DND-41 (cell line): ENCODE measurements around the gene ATAD2B.

Source experiments
- ATAC-seq: fragments of 200-7000 bp; cut with Tn5 transposase; 3 replicates; pipeline ENCODE4 v1.9.1; 2021; ENCODE audit warnings: low read depth; ENCODE audit not compliant: insufficient read depth
- DNase-seq: peaks from one replicate; pipeline ENCODE4 v3.0.0-alpha.2; 2020
- H2AFZ ChIP-seq: 2 replicates; pipeline ENCODE4 v1.6.0; 2012; ENCODE audit warnings: low read depth, low read length
- H3K27ac ChIP-seq: 2 replicates; pipeline ENCODE4 v1.5.1; 2012; ENCODE audit warnings: low read length, inconsistent platforms
- H3K27me3 ChIP-seq: fragments of 200-600 bp; sonication (generic); 2 replicates; pipeline ENCODE4 v1.6.0; 2012; ENCODE audit warnings: low read length, mild to moderate bottlenecking, inconsistent platforms; ENCODE audit not compliant: insufficient read depth, poor library complexity
- H3K36me3 ChIP-seq: 2 replicates; pipeline ENCODE4 v1.5.1; 2012; ENCODE audit warnings: low read length, inconsistent platforms; ENCODE audit not compliant: insufficient read depth
- H3K4me1 ChIP-seq: 2 replicates; pipeline ENCODE4 v1.5.1; 2012; ENCODE audit warnings: mild to moderate bottlenecking, low read length; ENCODE audit not compliant: insufficient read depth
- H3K4me2 ChIP-seq: 2 replicates; pipeline ENCODE4 v1.6.0; 2012; ENCODE audit warnings: mild to moderate bottlenecking, moderate library complexity, low read length, inconsistent platforms; ENCODE audit not compliant: insufficient read depth
- H3K4me3 ChIP-seq, 2 experiments: fragments of 200-600 bp in 1 of 2; shearing (Covaris generic) in 1 of 2; 2 replicates each; pipeline ENCODE4 v1.5.1; 2012 to 2016; ENCODE audit warnings: inconsistent platforms in 2 of 2, low read length in 2 of 2, mild to moderate bottlenecking in 2 of 2, low read depth in 1 of 2, moderate library complexity in 1 of 2
- H3K79me2 ChIP-seq: 2 replicates; pipeline ENCODE4 v1.6.0; 2012; ENCODE audit warnings: low read length, inconsistent platforms; ENCODE audit not compliant: insufficient read depth
- H3K9ac ChIP-seq: 2 replicates; pipeline ENCODE4 v1.6.0; 2012; ENCODE audit warnings: low read depth, mild to moderate bottlenecking, inconsistent platforms, low read length, moderate library complexity
- H3K9me3 ChIP-seq: 2 replicates; pipeline ENCODE4 v1.5.1; 2012; ENCODE audit warnings: low read length, moderate library complexity, mild to moderate bottlenecking, inconsistent platforms; ENCODE audit not compliant: insufficient read depth, severe bottlenecking
- H4K20me1 ChIP-seq: 2 replicates; pipeline ENCODE4 v1.6.0; 2012; ENCODE audit warnings: low read length; ENCODE audit not compliant: insufficient read depth
- EZH2 ChIP-seq: IDR thresholded peaks from 3 replicates; pipeline ENCODE4 v1.6.1; 2012; ENCODE audit warnings: borderline replicate concordance, low read depth, mild to moderate bottlenecking, moderate library complexity, low read length, inconsistent platforms; ENCODE audit not compliant: severe bottlenecking
- TF ChIP-seq, protein P1 (sequence below): IDR thresholded peaks from 2 replicates; pipeline ENCODE4 v1.5.1; 2012; ENCODE audit warnings: borderline replicate concordance, low read length, moderate library complexity, mild to moderate bottlenecking; ENCODE audit not compliant: poor library complexity, severe bottlenecking; ENCODE audit errors: extremely low read depth

Gene ATAD2B

GRCh38 chr2:23861952-23862351 lies 65.0 kb downstream of the ATAD2B start:
- H3K27ac ChIP-seq = no peak overlapping the region
- H3K4me2 ChIP-seq = no peak overlapping the region

DNA sequence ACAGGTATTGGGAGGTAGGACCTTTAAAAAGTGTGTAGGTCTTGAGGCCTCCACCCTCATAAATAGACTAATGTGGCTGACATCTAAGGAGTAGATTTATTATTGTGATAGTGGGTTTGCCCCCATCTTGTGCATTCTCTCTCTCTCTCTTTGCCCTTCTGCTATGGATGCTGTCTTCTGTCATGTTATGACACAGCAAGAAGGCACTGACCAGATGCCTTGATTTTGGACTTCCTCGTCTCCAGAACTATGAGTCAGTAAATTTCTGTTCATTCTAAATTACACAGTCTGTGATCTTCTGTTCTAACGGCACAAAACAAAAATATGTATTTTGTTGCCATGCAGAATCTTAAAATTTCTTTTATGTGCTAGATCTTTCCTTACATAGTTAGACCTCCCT lies 66.9 kb downstream of the ATAD2B start:
- no peaks in the 10 kb centered on the region for H4K20me1 ChIP-seq
- H3K4me3 ChIP-seq = no peak overlapping the region
- H3K4me2 ChIP-seq = no peak overlapping the region
- ATAC-seq = no peak
- no peaks in the 10 kb centered on the region for H3K79me2 ChIP-seq
- no peaks in the 10 kb centered on the region for H3K9me3 ChIP-seq
- H2AFZ ChIP-seq = no peak overlapping the region
- H3K4me1 ChIP-seq = no peaks in the 10 kb centered on the region
- no peak overlapping the region for H3K27ac ChIP-seq
- TF ChIP-seq, protein P1, sequence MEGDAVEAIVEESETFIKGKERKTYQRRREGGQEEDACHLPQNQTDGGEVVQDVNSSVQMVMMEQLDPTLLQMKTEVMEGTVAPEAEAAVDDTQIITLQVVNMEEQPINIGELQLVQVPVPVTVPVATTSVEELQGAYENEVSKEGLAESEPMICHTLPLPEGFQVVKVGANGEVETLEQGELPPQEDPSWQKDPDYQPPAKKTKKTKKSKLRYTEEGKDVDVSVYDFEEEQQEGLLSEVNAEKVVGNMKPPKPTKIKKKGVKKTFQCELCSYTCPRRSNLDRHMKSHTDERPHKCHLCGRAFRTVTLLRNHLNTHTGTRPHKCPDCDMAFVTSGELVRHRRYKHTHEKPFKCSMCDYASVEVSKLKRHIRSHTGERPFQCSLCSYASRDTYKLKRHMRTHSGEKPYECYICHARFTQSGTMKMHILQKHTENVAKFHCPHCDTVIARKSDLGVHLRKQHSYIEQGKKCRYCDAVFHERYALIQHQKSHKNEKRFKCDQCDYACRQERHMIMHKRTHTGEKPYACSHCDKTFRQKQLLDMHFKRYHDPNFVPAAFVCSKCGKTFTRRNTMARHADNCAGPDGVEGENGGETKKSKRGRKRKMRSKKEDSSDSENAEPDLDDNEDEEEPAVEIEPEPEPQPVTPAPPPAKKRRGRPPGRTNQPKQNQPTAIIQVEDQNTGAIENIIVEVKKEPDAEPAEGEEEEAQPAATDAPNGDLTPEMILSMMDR = no peak
- no peak for TF ChIP-seq EZH2
- H3K9ac ChIP-seq = no peak overlapping the region
- peaks cover 44% of the 10 kb centered on the region for H3K36me3 ChIP-seq
- DNase-seq = no peak
- no peaks in the 10 kb centered on the region for H3K27me3 ChIP-seq

More at GRCh38 chr2:23861952-23862351, 65.0 kb downstream of the ATAD2B start:
- Histone ChIP-seq H3K9ac (no peak overlapping the region), H3K36me3 (peaks cover 39% of the 10 kb centered on the region; the same call in 1 of the 2 replicates), H2AFZ (no peak overlapping the region), H3K9me3 (no peaks in the 10 kb centered on the region), H4K20me1 (no peaks in the 10 kb centered on the region), H3K4me3 (no peak overlapping the region), H3K4me1 (no peaks in the 10 kb centered on the region), H3K79me2 (no peaks in the 10 kb centered on the region), H3K27me3 (no peaks in the 10 kb centered on the region)
- DNase-seq (no peak), ATAC-seq (no peak)
- TF ChIP-seq, protein P1 = no peak
- no peak for TF ChIP-seq EZH2

DNA sequence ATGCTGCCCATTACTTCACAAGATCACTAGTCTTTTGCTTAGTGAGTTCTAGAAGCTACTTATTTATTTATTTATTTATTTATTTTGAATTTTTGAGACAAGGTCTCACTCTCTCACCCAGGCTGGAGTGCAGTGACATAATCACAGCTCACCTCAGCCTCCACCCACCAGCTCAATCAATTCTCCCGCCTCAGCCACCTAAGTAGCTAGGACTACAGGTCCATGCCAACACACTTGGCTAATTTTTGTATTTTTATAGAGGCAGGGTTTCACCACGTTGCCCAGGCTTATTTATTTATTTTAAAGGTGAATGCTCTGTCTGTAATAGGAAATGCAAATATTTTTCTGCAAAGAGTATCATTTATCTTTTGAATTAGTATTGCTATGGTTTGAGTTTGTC lies 67.7 kb downstream of the ATAD2B start:
- Histone ChIP-seq H3K4me1 (no peaks in the 10 kb centered on the region), H3K9ac (no peak overlapping the region), H3K79me2 (no peaks in the 10 kb centered on the region), H3K27ac (no peak overlapping the region), H3K36me3 (peaks cover 42% of the 10 kb centered on the region), H3K4me3 (no peak overlapping the region), H3K9me3 (no peaks in the 10 kb centered on the region), H3K27me3 (no peaks in the 10 kb centered on the region), H4K20me1 (no peaks in the 10 kb centered on the region), H2AFZ (no peak overlapping the region), H3K4me2 (no peak overlapping the region)
- no peak for DNase-seq
- TF ChIP-seq EZH2 = no peak
- TF ChIP-seq, protein P1 = no peak
- ATAC-seq = no peak
